Measurements from ENCODE around the gene IZUMO1. TPM values are rescaled to one million over a fixed set of nuclear protein-coding genes. Genes with fewer than 3 reads are reported as not detected.

IZUMO1 gene
- total and polyA plus RNA-seq, 2 of the 13 experiments (the other 11 are each of a cell fraction or from before 2014, with no cell fraction given): 0.07 to 0.22 TPM

DNA sequence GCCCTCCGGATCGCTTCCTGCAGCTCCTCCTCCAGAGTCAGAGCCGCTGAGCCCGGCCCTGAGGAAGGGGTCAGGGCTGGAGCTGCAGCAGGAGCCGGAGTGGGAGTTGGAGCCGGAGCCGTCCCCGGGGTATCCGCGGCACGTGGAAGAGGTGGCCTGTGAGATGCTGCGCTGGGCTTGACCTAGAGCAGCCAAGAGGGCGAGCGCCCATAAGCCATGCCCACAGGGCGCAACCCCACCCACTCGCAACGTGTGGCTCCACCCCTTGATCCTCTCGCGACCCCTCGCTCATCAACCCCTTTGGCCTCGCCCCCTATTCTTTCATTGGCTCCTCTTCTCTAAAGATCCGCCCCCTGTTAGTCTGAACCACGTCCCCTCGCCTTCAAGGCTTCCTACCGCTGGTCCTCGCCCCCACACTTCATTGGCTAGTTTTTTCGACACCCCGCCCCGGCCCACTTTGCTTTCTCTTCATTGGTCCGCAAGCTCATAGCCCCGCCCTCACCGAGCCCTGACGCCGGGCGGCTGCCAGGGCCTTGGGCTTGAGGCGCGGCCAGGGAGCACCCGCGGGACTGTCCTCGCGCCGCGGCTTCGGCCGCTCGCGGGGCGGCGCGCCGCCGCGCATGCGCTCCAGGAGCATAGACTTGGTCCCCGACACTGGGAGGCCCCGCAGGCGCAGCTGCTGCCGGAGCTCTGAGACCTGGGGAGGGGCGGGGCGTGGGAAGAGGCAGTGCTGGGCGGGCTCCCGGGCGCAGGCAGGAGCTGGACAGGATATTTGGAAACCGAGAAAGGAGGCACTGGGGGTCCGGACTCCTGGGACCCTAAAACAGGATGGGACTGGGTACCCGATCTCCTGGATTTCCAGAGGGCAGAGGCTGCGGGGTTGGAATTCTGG, 32.6 kb downstream of the IZUMO1 start (continued):
- TF ChIP-seq ZNF605 (CRISPR knock-in tag; IDR thresholded peaks at IDR 0.05): no peak
- no peak for TF ChIP-seq MATR3 (CRISPR knock-in tag; IDR thresholded peaks at IDR 0.05)
- no peak for TF ChIP-seq NCOA5 (CRISPR knock-in tag; IDR thresholded peaks at IDR 0.05)
- no peak for TF ChIP-seq MAFG (CRISPR knock-in tag; IDR thresholded peaks at IDR 0.05)
- no peak for TF ChIP-seq ZNF616 (CRISPR knock-in tag; IDR thresholded peaks at IDR 0.05; ENCODE audit: low read depth)
- TF ChIP-seq, protein P1, sequence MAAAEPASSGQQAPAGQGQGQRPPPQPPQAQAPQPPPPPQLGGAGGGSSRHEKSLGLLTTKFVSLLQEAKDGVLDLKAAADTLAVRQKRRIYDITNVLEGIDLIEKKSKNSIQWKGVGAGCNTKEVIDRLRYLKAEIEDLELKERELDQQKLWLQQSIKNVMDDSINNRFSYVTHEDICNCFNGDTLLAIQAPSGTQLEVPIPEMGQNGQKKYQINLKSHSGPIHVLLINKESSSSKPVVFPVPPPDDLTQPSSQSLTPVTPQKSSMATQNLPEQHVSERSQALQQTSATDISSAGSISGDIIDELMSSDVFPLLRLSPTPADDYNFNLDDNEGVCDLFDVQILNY (CRISPR knock-in tag; conservative IDR thresholded peaks at IDR 0.05): no peak
- TF ChIP-seq, protein P2, sequence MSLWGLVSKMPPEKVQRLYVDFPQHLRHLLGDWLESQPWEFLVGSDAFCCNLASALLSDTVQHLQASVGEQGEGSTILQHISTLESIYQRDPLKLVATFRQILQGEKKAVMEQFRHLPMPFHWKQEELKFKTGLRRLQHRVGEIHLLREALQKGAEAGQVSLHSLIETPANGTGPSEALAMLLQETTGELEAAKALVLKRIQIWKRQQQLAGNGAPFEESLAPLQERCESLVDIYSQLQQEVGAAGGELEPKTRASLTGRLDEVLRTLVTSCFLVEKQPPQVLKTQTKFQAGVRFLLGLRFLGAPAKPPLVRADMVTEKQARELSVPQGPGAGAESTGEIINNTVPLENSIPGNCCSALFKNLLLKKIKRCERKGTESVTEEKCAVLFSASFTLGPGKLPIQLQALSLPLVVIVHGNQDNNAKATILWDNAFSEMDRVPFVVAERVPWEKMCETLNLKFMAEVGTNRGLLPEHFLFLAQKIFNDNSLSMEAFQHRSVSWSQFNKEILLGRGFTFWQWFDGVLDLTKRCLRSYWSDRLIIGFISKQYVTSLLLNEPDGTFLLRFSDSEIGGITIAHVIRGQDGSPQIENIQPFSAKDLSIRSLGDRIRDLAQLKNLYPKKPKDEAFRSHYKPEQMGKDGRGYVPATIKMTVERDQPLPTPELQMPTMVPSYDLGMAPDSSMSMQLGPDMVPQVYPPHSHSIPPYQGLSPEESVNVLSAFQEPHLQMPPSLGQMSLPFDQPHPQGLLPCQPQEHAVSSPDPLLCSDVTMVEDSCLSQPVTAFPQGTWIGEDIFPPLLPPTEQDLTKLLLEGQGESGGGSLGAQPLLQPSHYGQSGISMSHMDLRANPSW (CRISPR knock-in tag; IDR thresholded peaks at IDR 0.05; ENCODE audit: borderline replicate concordance): no peak
- no peak for TF ChIP-seq ZNF703 (CRISPR knock-in tag; IDR thresholded peaks at IDR 0.05; ENCODE audit: borderline replicate concordance)
- TF ChIP-seq ZNF782 (CRISPR knock-in tag; IDR thresholded peaks at IDR 0.05; ENCODE audit: borderline replicate concordance): no peak; the same call in 1 of the 2 replicates
- TF ChIP-seq ZFP82 (CRISPR knock-in tag; IDR thresholded peaks at IDR 0.05; ENCODE audit: borderline replicate concordance): no peak; the same call in 1 of the 2 replicates
- TF ChIP-seq ZNF160 (CRISPR knock-in tag; IDR thresholded peaks at IDR 0.05): peak; percentile 8; the same call in 1 of the 2 replicates
- TF ChIP-seq CBFB (CRISPR knock-in tag; IDR thresholded peaks at IDR 0.05): 0 out of 2 replicates have a peak, but pooled peaks have one; percentile 54
- no peak for TF ChIP-seq HNRNPH1 (optimal IDR thresholded peaks at IDR 0.05; ENCODE audit: low read depth, low read length)
- TF ChIP-seq GLI4 (CRISPR knock-in tag; IDR thresholded peaks at IDR 0.05; ENCODE audit: borderline replicate concordance): peak; percentile 44; the same call in 1 of the 2 replicates
- TF ChIP-seq, protein P3, sequence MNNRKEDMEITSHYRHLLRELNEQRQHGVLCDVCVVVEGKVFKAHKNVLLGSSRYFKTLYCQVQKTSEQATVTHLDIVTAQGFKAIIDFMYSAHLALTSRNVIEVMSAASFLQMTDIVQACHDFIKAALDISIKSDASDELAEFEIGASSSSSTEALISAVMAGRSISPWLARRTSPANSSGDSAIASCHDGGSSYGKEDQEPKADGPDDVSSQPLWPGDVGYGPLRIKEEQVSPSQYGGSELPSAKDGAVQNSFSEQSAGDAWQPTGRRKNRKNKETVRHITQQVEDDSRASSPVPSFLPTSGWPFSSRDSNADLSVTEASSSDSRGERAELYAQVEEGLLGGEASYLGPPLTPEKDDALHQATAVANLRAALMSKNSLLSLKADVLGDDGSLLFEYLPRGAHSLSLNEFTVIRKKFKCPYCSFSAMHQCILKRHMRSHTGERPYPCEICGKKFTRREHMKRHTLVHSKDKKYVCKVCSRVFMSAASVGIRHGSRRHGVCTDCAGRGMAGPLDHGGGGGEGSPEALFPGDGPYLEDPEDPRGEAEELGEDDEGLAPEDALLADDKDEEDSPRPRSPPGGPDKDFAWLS (CRISPR knock-in tag; IDR thresholded peaks at IDR 0.05; ENCODE audit: borderline replicate concordance): no peak
- TF ChIP-seq ZZZ3 (CRISPR knock-in tag; IDR thresholded peaks at IDR 0.05; ENCODE audit: borderline replicate concordance): no peak
- no peak for TF ChIP-seq ARID2 (CRISPR knock-in tag; IDR thresholded peaks at IDR 0.05; ENCODE audit: borderline replicate concordance)
- no peak for TF ChIP-seq SMAD9 (CRISPR knock-in tag; IDR thresholded peaks at IDR 0.05)
- no peak for TF ChIP-seq FOSL1 (CRISPR knock-in tag; IDR thresholded peaks at IDR 0.05; ENCODE audit: borderline replicate concordance)
- TF ChIP-seq, protein P4, sequence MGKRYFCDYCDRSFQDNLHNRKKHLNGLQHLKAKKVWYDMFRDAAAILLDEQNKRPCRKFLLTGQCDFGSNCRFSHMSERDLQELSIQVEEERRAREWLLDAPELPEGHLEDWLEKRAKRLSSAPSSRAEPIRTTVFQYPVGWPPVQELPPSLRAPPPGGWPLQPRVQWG (CRISPR knock-in tag; IDR thresholded peaks at IDR 0.05; ENCODE audit: borderline replicate concordance, low read depth): no peak
- TF ChIP-seq, protein P5, sequence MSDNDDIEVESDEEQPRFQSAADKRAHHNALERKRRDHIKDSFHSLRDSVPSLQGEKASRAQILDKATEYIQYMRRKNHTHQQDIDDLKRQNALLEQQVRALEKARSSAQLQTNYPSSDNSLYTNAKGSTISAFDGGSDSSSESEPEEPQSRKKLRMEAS (IDR thresholded peaks at IDR 0.05): no peak; the same call in 1 of the 2 replicates
- TF ChIP-seq KMT2A (CRISPR knock-in tag; IDR thresholded peaks at IDR 0.05): 0 out of 2 replicates have a peak, but pooled peaks have one; percentile 29
- TF ChIP-seq ZNF878 (CRISPR knock-in tag; IDR thresholded peaks at IDR 0.05): no peak

Measured in HepG2 (cell line).